Effector memory CD4-positive, alpha-beta T cell (primary cell): ENCODE data around the gene GRIK3.

Experiments used
- DNase-seq, 3 donors: peaks; one replicate each; pipeline ENCODE4 v3.0.0-alpha.2; 2020
- H3K27ac ChIP-seq: 2 replicates; pipeline ENCODE4 v1.7.0; 2013; ENCODE audit warnings: mild to moderate bottlenecking, low read length, moderate library complexity; ENCODE audit not compliant: insufficient read depth, poor library complexity, severe bottlenecking
- H3K27me3 ChIP-seq: replicated peaks from 2 replicates; pipeline ENCODE4 v1.7.0; 2013; ENCODE audit warnings: mild to moderate bottlenecking, low read length; ENCODE audit not compliant: insufficient read depth, control insufficient read depth, poor library complexity, severe bottlenecking
- H3K36me3 ChIP-seq: 2 replicates; pipeline ENCODE4 v1.7.0; 2013; ENCODE audit warnings: mild to moderate bottlenecking, low read length, moderate library complexity; ENCODE audit not compliant: control insufficient read depth, insufficient read depth
- H3K4me1 ChIP-seq: 2 replicates; pipeline ENCODE4 v1.7.0; 2013; ENCODE audit warnings: low read length, mild to moderate bottlenecking; ENCODE audit not compliant: control insufficient read depth, insufficient read depth, poor library complexity, severe bottlenecking
- H3K4me3 ChIP-seq: 2 replicates; pipeline ENCODE4 v1.7.0; 2013; ENCODE audit warnings: low read length, low read depth, mild to moderate bottlenecking; ENCODE audit not compliant: insufficient read depth, poor library complexity, severe bottlenecking
- H3K9me3 ChIP-seq: 2 replicates; pipeline ENCODE4 v1.7.0; 2013; ENCODE audit warnings: mild to moderate bottlenecking, low read length, moderate library complexity; ENCODE audit not compliant: control insufficient read depth

Gene GRIK3

GRCh38 chr1:36884801-36885200 is 149.5 kb downstream of the GRIK3 start:
- DNase-seq, result no peak
- no peaks in the 10 kb centered on the region for H3K9me3 ChIP-seq

GRCh38 chr1:36884029-36884701 is 150.2 kb downstream of the GRIK3 start:
- Histone ChIP-seq H3K36me3 (no peaks in the 10 kb centered on the region), H3K4me1 (no peaks in the 10 kb centered on the region), H3K27ac (no peak overlapping the region), H3K27me3 (no peaks in the 10 kb centered on the region), H3K9me3 (no peaks in the 10 kb centered on the region), H3K4me3 (no peak overlapping the region)
- no peak for DNase-seq

More at GRCh38 chr1:36884801-36885200, 149.5 kb downstream of the GRIK3 start:
- Histone ChIP-seq H3K4me3 (no peak overlapping the region), H3K4me1 (no peaks in the 10 kb centered on the region), H3K27me3 (peaks cover 2% of the 10 kb centered on the region), H3K36me3 (no peaks in the 10 kb centered on the region), H3K27ac (no peak overlapping the region)

- Histone ChIP-seq H3K4me1 (no peaks in the 10 kb centered on the region), H3K27ac (no peak overlapping the region), H3K27me3 (no peaks in the 10 kb centered on the region), H3K9me3 (no peaks in the 10 kb centered on the region), H3K36me3 (no peaks in the 10 kb centered on the region), H3K4me3 (no peak overlapping the region)
- DNase-seq, result no peak
These were observed 150.9 kb downstream of the GRIK3 start for GRCh38 chr1:36883315-36883949.

GRCh38 chr1:36882536-36883285 is 151.6 kb downstream of the GRIK3 start:
- H3K9me3 ChIP-seq, result no peaks in the 10 kb centered on the region
- H3K4me3 ChIP-seq, result no peak overlapping the region
- no peaks in the 10 kb centered on the region for H3K36me3 ChIP-seq
- DNase-seq, result no peak
- H3K4me1 ChIP-seq, result no peaks in the 10 kb centered on the region
- no peaks in the 10 kb centered on the region for H3K27me3 ChIP-seq
- no peak overlapping the region for H3K27ac ChIP-seq

GRCh38 chr1:36881541-36881940 is 152.8 kb downstream of the GRIK3 start:
- H3K27ac ChIP-seq, result no peak overlapping the region
- no peaks in the 10 kb centered on the region for H3K36me3 ChIP-seq
- no peak for DNase-seq
- no peaks in the 10 kb centered on the region for H3K27me3 ChIP-seq
- H3K9me3 ChIP-seq, result no peaks in the 10 kb centered on the region
- H3K4me3 ChIP-seq, result no peak overlapping the region
- no peaks in the 10 kb centered on the region for H3K4me1 ChIP-seq

GRCh38 chr1:36881068-36881405 is 153.3 kb downstream of the GRIK3 start:
- no peak overlapping the region for H3K4me3 ChIP-seq
- no peaks in the 10 kb centered on the region for H3K27me3 ChIP-seq
- H3K27ac ChIP-seq, result no peak overlapping the region
- H3K9me3 ChIP-seq, result no peaks in the 10 kb centered on the region
- H3K4me1 ChIP-seq, result no peaks in the 10 kb centered on the region
- DNase-seq, result no peak
- H3K36me3 ChIP-seq, result no peaks in the 10 kb centered on the region

GRCh38 chr1:36880155-36881067 is 153.9 kb downstream of the GRIK3 start:
- H3K27ac ChIP-seq, result no peak overlapping the region
- DNase-seq, result no peak
- H3K27me3 ChIP-seq, result no peaks in the 10 kb centered on the region
- no peaks in the 10 kb centered on the region for H3K9me3 ChIP-seq
- no peak overlapping the region for H3K4me3 ChIP-seq
- no peaks in the 10 kb centered on the region for H3K36me3 ChIP-seq
- H3K4me1 ChIP-seq, result no peaks in the 10 kb centered on the region

- H3K36me3 ChIP-seq, result no peaks in the 10 kb centered on the region
- no peaks in the 10 kb centered on the region for H3K27me3 ChIP-seq
- H3K9me3 ChIP-seq, result no peaks in the 10 kb centered on the region
- DNase-seq, result no peak
- no peak overlapping the region for H3K27ac ChIP-seq
- no peak overlapping the region for H3K4me3 ChIP-seq
- no peaks in the 10 kb centered on the region for H3K4me1 ChIP-seq
These were observed 154.7 kb downstream of the GRIK3 start for GRCh38 chr1:36879613-36880012.

GRCh38 chr1:36876990-36877389 is 157.3 kb downstream of the GRIK3 start:
- Histone ChIP-seq H3K36me3 (no peaks in the 10 kb centered on the region), H3K4me1 (no peaks in the 10 kb centered on the region), H3K4me3 (no peak overlapping the region), H3K27ac (no peak overlapping the region), H3K27me3 (no peaks in the 10 kb centered on the region), H3K9me3 (no peaks in the 10 kb centered on the region)
- DNase-seq, result no peak
